ENCODE results near the gene CRBN. TPM values are rescaled to one million over a fixed set of nuclear protein-coding genes. Genes with fewer than 3 reads are reported as not detected.
A peak's percentile ranks its signal among the peaks of the same experiment; 100 is the strongest.

The CRBN gene
- total and polyA plus RNA-seq, 9 of the 15 experiments (the other 6 are each of a cell fraction or from before 2014, with no cell fraction given), result 40.8 to 331 (median 57.4) TPM

- peak in 1 of 2 experiments; percentile 18; a peak in 2 of 4 replicates for TF ChIP-seq SRF (CRISPR knock-in tag; IDR thresholded peaks at IDR 0.05)
- TF ChIP-seq TFAP4 (CRISPR knock-in tag; IDR thresholded peaks at IDR 0.05; ENCODE audit: borderline replicate concordance), result peak; percentile 85
- no peak for TF ChIP-seq ZNF41 (CRISPR knock-in tag; conservative IDR thresholded peaks at IDR 0.05)
- no peak for TF ChIP-seq CBX2 (IDR thresholded peaks at IDR 0.05; ENCODE audit: insufficient read depth, low read length, poor library complexity, severe bottlenecking)
- no peak for TF ChIP-seq NFXL1 (CRISPR knock-in tag; IDR thresholded peaks at IDR 0.05)
- no peak; the same call in 1 of the 2 replicates for TF ChIP-seq DPF2 (IDR thresholded peaks at IDR 0.05)
- no peak for TF ChIP-seq ZNF23 (CRISPR knock-in tag; IDR thresholded peaks at IDR 0.05)
- no peak for TF ChIP-seq HLTF (IDR thresholded peaks at IDR 0.05)
- 0 out of 2 replicates have a peak, but pooled peaks have one; percentile 25 for TF ChIP-seq TOE1 (IDR thresholded peaks at IDR 0.05; ENCODE audit: borderline replicate concordance)
- no peak for TF ChIP-seq TOE1 (CRISPR knock-in tag; IDR thresholded peaks at IDR 0.05; ENCODE audit: borderline replicate concordance, low read depth)
- TF ChIP-seq CSDE1 (IDR thresholded peaks at IDR 0.05), result 0 out of 4 replicates have a peak, but pooled peaks of 1 of the 2 experiments have one; percentile 5
- no peak; a peak in 1 of 6 replicates for TF ChIP-seq CTCF (IDR thresholded peaks at IDR 0.05 in 2 of 3, conservative IDR thresholded peaks at IDR 0.05 in 1 of 3; ENCODE audit: insufficient read depth in 2 of 3, low read depth in 1 of 3, low read length in 3 of 3)
- TF ChIP-seq ZNF282 (CRISPR knock-in tag; IDR thresholded peaks at IDR 0.05), result no peak
- TF ChIP-seq ZNF384 (IDR thresholded peaks at IDR 0.05; ENCODE audit: low read depth, low read length), result no peak
- TF ChIP-seq ZNF184 (CRISPR knock-in tag; IDR thresholded peaks at IDR 0.05), result no peak
- peak; percentile 80 for TF ChIP-seq VEZF1 (CRISPR knock-in tag; IDR thresholded peaks at IDR 0.05)
- peak; percentile 94 for TF ChIP-seq ELF4 (CRISPR knock-in tag; IDR thresholded peaks at IDR 0.05)
- no peak for TF ChIP-seq FOXO4 (CRISPR knock-in tag; IDR thresholded peaks at IDR 0.05)
- TF ChIP-seq RBM34 (IDR thresholded peaks at IDR 0.05; ENCODE audit: borderline replicate concordance, insufficient read depth, low read length), result 0 out of 2 replicates have a peak, but pooled peaks have one; percentile 26
- TF ChIP-seq ZNF212 (CRISPR knock-in tag; IDR thresholded peaks at IDR 0.05), result 0 out of 2 replicates have a peak, but pooled peaks have one; percentile 33
- no peak for TF ChIP-seq KAT8 (IDR thresholded peaks at IDR 0.05; ENCODE audit: low read depth)
Observed at GRCh38 chr3:3126477-3127431, 52.7 kb downstream of the CRBN start, which contains the start of gene TRNT1 (continued).

Measured in K562 (cell line).